CD14-positive monocyte (primary cell): ENCODE results near the gene TIPARP. TPM values are rescaled to one million over a fixed set of nuclear protein-coding genes. Genes with fewer than 3 reads are reported as not detected.
A peak's percentile ranks its signal among the peaks of the same experiment; 100 is the strongest.
"Not testable (repeated sequence)": the region's sequence is repeated elsewhere in the genome, so short reads cannot be mapped to it uniquely, and the experiment has no call there.

Experiments used
- DNase-seq, 3 donors: peaks; one replicate each; pipeline ENCODE4 v3.0.0-alpha.2; 2011 to 2022
- H2AFZ ChIP-seq: 2 replicates; pipeline ENCODE4 v1.6.0; 2012; ENCODE audit warnings: mild to moderate bottlenecking, low read depth, low read length, inconsistent platforms; ENCODE audit not compliant: insufficient read depth, poor library complexity, severe bottlenecking
- H3K27ac ChIP-seq, 2 donors: 1 replicate in 1 of 2; 2 replicates in 1 of 2; pipeline ENCODE4 v1.5.1; 2012 to 2013; ENCODE audit warnings: low read length in 2 of 2, control low read depth in 1 of 2, inconsistent platforms in 1 of 2, low read depth in 1 of 2, mild to moderate bottlenecking in 1 of 2
- H3K27me3 ChIP-seq, 2 donors: one replicate each; pipeline versions ENCODE4 v1.6.0 to v1.6.1; 2011 to 2013; ENCODE audit warnings: low read length in 2 of 2; ENCODE audit not compliant: control insufficient read depth in 2 of 2, insufficient read depth in 2 of 2
- H3K36me3 ChIP-seq, 2 donors: replicated peaks in 1 of 2; 1 replicate in 1 of 2; 2 replicates in 1 of 2; pipeline versions ENCODE4 v1.5.1 to v1.6.1; 2012 to 2013; ENCODE audit warnings: low read length in 2 of 2, control low read depth in 1 of 2, inconsistent platforms in 1 of 2, mild to moderate bottlenecking in 1 of 2; ENCODE audit not compliant: insufficient read depth in 2 of 2, control insufficient read depth in 1 of 2
- H3K4me1 ChIP-seq, 2 donors: 1 replicate in 1 of 2; 2 replicates in 1 of 2; pipeline versions ENCODE4 v1.5.1 to v1.6.1; 2012 to 2013; ENCODE audit warnings: low read length in 2 of 2, control low read depth in 1 of 2, inconsistent platforms in 1 of 2, mild to moderate bottlenecking in 1 of 2, moderate library complexity in 1 of 2; ENCODE audit not compliant: insufficient read depth in 2 of 2, control insufficient read depth in 1 of 2
- H3K4me2 ChIP-seq: replicated peaks from 2 replicates; pipeline ENCODE3; 2012; ENCODE audit warnings: low read length, moderate library complexity, mild to moderate bottlenecking; ENCODE audit not compliant: poor library complexity, severe bottlenecking; ENCODE audit errors: extremely low read depth
- H3K4me3 ChIP-seq, 3 experiments: fragments of 200-600 bp in 1 of 3; sonication (generic) in 1 of 3; replicated peaks in 1 of 3; 1 replicate in 2 of 3; 2 replicates in 1 of 3; pipeline ENCODE4 v1.5.1; 2011 to 2013; ENCODE audit warnings: low read length in 3 of 3, mild to moderate bottlenecking in 3 of 3, control low read depth in 2 of 3, low read depth in 2 of 3, inconsistent platforms in 1 of 3, moderate library complexity in 1 of 3
- H3K79me2 ChIP-seq: 2 replicates; pipeline ENCODE4 v1.6.0; 2012; ENCODE audit warnings: mild to moderate bottlenecking, control low read depth, inconsistent platforms, low read length, moderate library complexity; ENCODE audit not compliant: insufficient read depth
- H3K9ac ChIP-seq: 2 replicates; pipeline ENCODE4 v1.6.0; 2017; ENCODE audit warnings: low read length, mild to moderate bottlenecking; ENCODE audit not compliant: insufficient read depth, poor library complexity, severe bottlenecking
- H3K9me3 ChIP-seq, 2 donors: replicated peaks in 1 of 2; 1 replicate in 1 of 2; 2 replicates in 1 of 2; pipeline versions ENCODE4 v1.5.1 to v1.6.1; 2012 to 2013; ENCODE audit warnings: low read length in 2 of 2, control low read depth in 1 of 2; ENCODE audit not compliant: control insufficient read depth in 1 of 2, insufficient read depth in 1 of 2
- H4K20me1 ChIP-seq: 2 replicates; pipeline ENCODE4 v1.6.0; 2012; ENCODE audit warnings: mild to moderate bottlenecking, low read length, control low read depth, moderate library complexity; ENCODE audit not compliant: insufficient read depth
- H3K27ac Mint-ChIP-seq, 7 donors: one replicate each; pipeline ENCODE4 v1.8.0; 2020; ENCODE audit warnings: mild to moderate bottlenecking in 7 of 7, mixed read lengths in 7 of 7, moderate library complexity in 6 of 7, inconsistent platforms in 2 of 7
- H3K27me3 Mint-ChIP-seq, 3 donors: one replicate each; pipeline ENCODE4 v1.8.0; 2021 to 2022; ENCODE audit warnings: low read depth in 3 of 3, mild to moderate bottlenecking in 3 of 3, mixed read lengths in 3 of 3, moderate library complexity in 3 of 3, inconsistent platforms in 1 of 3
- H3K36me3 Mint-ChIP-seq, 2 donors: one replicate each; pipeline ENCODE4 v1.8.0; 2020; ENCODE audit warnings: mixed read lengths in 2 of 2, inconsistent platforms in 1 of 2, mild to moderate bottlenecking in 1 of 2
- H3K4me1 Mint-ChIP-seq: one replicate; pipeline ENCODE4 v1.8.0; 2020; ENCODE audit warnings: mild to moderate bottlenecking, mixed read lengths
- H3K4me3 Mint-ChIP-seq, 2 donors: one replicate each; pipeline ENCODE4 v1.8.0; 2020; ENCODE audit warnings: mild to moderate bottlenecking in 2 of 2, mixed read lengths in 2 of 2, moderate library complexity in 1 of 2
- H3K9me3 Mint-ChIP-seq, 7 donors: one replicate each; pipeline ENCODE4 v1.8.0; 2020 to 2022; ENCODE audit warnings: mixed read lengths in 7 of 7, mild to moderate bottlenecking in 6 of 7, moderate library complexity in 6 of 7, inconsistent platforms in 2 of 7
- CTCF ChIP-seq: fragments of 200-600 bp; IDR thresholded peaks from one replicate; pipeline ENCODE4 v1.8.0; 2022; ENCODE audit warnings: antibody characterized with exemption, mild to moderate bottlenecking
- WGBS: methylation state at CpG from one replicate; pipeline ENCODE4 v1.1.5; 2013; ENCODE audit warnings: missing lambda C conversion rate; ENCODE audit not compliant: insufficient coverage; 5-methylcytosine and 5-hydroxymethylcytosine counted together
- intact Hi-C, 2 donors: fragments of 100-400 bp; cut with micrococcal nuclease; formaldehyde crosslinking; loops; one replicate each; pipeline versions ENCODE4 v1.15.0 to v1.15.1; 2023
- polyA plus RNA-seq, 3 donors: library from polyadenylated mRNA; depleted of rRNA in 1 of 3; unstranded in 2 of 3; stranded (reverse) in 1 of 3; fragments of 300-500 nt in 2 of 3; fragments of >200 nt in 1 of 3; fragmentation: Illumina TruSeq in 2 of 3; gene quantifications; 1 replicate in 2 of 3; 2 replicates in 1 of 3; pipeline ENCODE4 v1.2.3, GENCODE V29; 2012 to 2021

TIPARP gene
- polyA plus RNA-seq, 3 donors, result 12.7 to 42.5 (median 16.7) TPM

- Histone ChIP-seq H4K20me1 (no peaks in the 10 kb centered on the region), H3K79me2 (no peaks in the 10 kb centered on the region), H3K4me1 (peaks cover 12 to 13% of the 10 kb centered on the region in 2 donors), H3K9me3 (no peaks in the 10 kb centered on the region), H3K27ac (no peak overlapping the region), H3K4me2 (no peak overlapping the region), H3K36me3 (no peaks in the 10 kb centered on the region), H2AFZ (no peak overlapping the region), H3K27me3 (no peaks in the 10 kb centered on the region), H3K4me3 (no peak overlapping the region), H3K9ac (no peak overlapping the region)
- no peaks in the 10 kb centered on the region for H3K27me3 Mint-ChIP-seq
- intact Hi-C loops, result no loop called here
- TF ChIP-seq CTCF, result no peak
- no peaks in the 10 kb centered on the region for H3K36me3 Mint-ChIP-seq
- H3K27ac Mint-ChIP-seq, result no peak overlapping the region
- WGBS, result 100% methylated on average over 1 of the region's 3 CpGs
- DNase-seq, result peak in 1 of 3 donors; percentile 29
- peaks cover 22% of the 10 kb centered on the region for H3K4me1 Mint-ChIP-seq
- H3K9me3 Mint-ChIP-seq, result peaks cover 0 to 6% (median 3%) of the 10 kb centered on the region in 7 donors
- no peak overlapping the region for H3K4me3 Mint-ChIP-seq
Measured at GRCh38 chr3:156648086-156648485, 26.3 kb upstream of the TIPARP start.

- Histone ChIP-seq H3K9me3 (no peaks in the 10 kb centered on the region), H3K4me2 (peak overlapping the region; percentile 30), H3K79me2 (no peaks in the 10 kb centered on the region), H3K4me1 (no peaks in the 10 kb centered on the region), H3K4me3 (no peak overlapping the region), H3K9ac (no peak overlapping the region), H2AFZ (no peak overlapping the region), H3K36me3 (no peaks in the 10 kb centered on the region), H3K27ac (no peak overlapping the region), H3K27me3 (no peaks in the 10 kb centered on the region), H4K20me1 (no peaks in the 10 kb centered on the region)
- Mint-ChIP-seq H3K9me3 (peaks cover 0 to 6% (median 3%) of the 10 kb centered on the region in 7 donors), H3K27me3 (no peaks in the 10 kb centered on the region), H3K4me3 (peak overlapping the region; percentile 14 to 75), H3K4me1 (peaks cover 15% of the 10 kb centered on the region), H3K36me3 (no peaks in the 10 kb centered on the region), H3K27ac (peak overlapping the region in 4 of 7 donors; percentile 6 to 27 (median 19))
- intact Hi-C loops, result no loop called here
- no peak for TF ChIP-seq CTCF
- WGBS, result no CpG with 5 or more reads among the region's 1 CpG
- peak in 1 of 3 donors; percentile 21 for DNase-seq
Measured at GRCh38 chr3:156649681-156650080, 24.7 kb upstream of the TIPARP start.

DNA sequence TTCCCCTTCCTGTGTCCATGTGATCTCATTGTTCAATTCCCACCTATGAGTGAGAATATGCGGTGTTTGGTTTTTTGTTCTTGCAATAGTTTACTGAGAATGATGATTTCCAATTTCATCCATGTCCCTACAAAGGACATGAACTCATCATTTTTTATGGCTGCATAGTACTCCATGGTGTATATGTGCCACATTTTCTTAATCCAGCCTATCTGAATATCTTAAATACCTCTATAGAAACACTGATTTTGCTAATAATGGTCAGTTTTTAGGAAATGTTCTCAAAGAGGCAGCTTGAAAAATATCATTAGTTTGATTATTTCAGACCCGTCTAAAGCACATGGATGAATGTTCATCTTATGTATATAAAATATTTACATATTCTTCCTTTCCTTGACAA, 21.7 kb upstream of the TIPARP start:
- H3K36me3 ChIP-seq, H3K4me3 ChIP-seq, H3K4me1 ChIP-seq, H3K9me3 Mint-ChIP-seq, H3K4me3 Mint-ChIP-seq, H2AFZ ChIP-seq, H3K36me3 Mint-ChIP-seq, H3K27me3 ChIP-seq, H3K9me3 ChIP-seq, intact Hi-C loops, H3K27ac ChIP-seq, H3K27me3 Mint-ChIP-seq, H4K20me1 ChIP-seq, H3K27ac Mint-ChIP-seq, H3K9ac ChIP-seq, H3K4me2 ChIP-seq, DNase-seq, H3K79me2 ChIP-seq: not testable (repeated sequence)
- H3K4me1 Mint-ChIP-seq, result peaks cover 17% of the 10 kb centered on the region
- WGBS, result no CpG with 5 or more reads among the region's 2 CpGs
